CD14-positive monocyte (primary cell): ENCODE data around the gene DNMT3A. TPM values are rescaled to one million over a fixed set of nuclear protein-coding genes. Genes with fewer than 3 reads are reported as not detected.

Experiments used
- DNase-seq, 3 donors: peaks; one replicate each; pipeline ENCODE4 v3.0.0-alpha.2; 2011 to 2022
- H2AFZ ChIP-seq: 2 replicates; pipeline ENCODE4 v1.6.0; 2012; ENCODE audit warnings: mild to moderate bottlenecking, low read depth, low read length, inconsistent platforms; ENCODE audit not compliant: insufficient read depth, poor library complexity, severe bottlenecking
- H3K27ac ChIP-seq, 2 donors: 1 replicate in 1 of 2; 2 replicates in 1 of 2; pipeline ENCODE4 v1.5.1; 2012 to 2013; ENCODE audit warnings: low read length in 2 of 2, control low read depth in 1 of 2, inconsistent platforms in 1 of 2, low read depth in 1 of 2, mild to moderate bottlenecking in 1 of 2
- H3K27me3 ChIP-seq, 2 donors: one replicate each; pipeline versions ENCODE4 v1.6.0 to v1.6.1; 2011 to 2013; ENCODE audit warnings: low read length in 2 of 2; ENCODE audit not compliant: control insufficient read depth in 2 of 2, insufficient read depth in 2 of 2
- H3K36me3 ChIP-seq, 2 donors: replicated peaks in 1 of 2; 1 replicate in 1 of 2; 2 replicates in 1 of 2; pipeline versions ENCODE4 v1.5.1 to v1.6.1; 2012 to 2013; ENCODE audit warnings: low read length in 2 of 2, control low read depth in 1 of 2, inconsistent platforms in 1 of 2, mild to moderate bottlenecking in 1 of 2; ENCODE audit not compliant: insufficient read depth in 2 of 2, control insufficient read depth in 1 of 2
- H3K4me1 ChIP-seq, 2 donors: 1 replicate in 1 of 2; 2 replicates in 1 of 2; pipeline versions ENCODE4 v1.5.1 to v1.6.1; 2012 to 2013; ENCODE audit warnings: low read length in 2 of 2, control low read depth in 1 of 2, inconsistent platforms in 1 of 2, mild to moderate bottlenecking in 1 of 2, moderate library complexity in 1 of 2; ENCODE audit not compliant: insufficient read depth in 2 of 2, control insufficient read depth in 1 of 2
- H3K4me2 ChIP-seq: replicated peaks from 2 replicates; pipeline ENCODE3; 2012; ENCODE audit warnings: low read length, moderate library complexity, mild to moderate bottlenecking; ENCODE audit not compliant: poor library complexity, severe bottlenecking; ENCODE audit errors: extremely low read depth
- H3K4me3 ChIP-seq, 3 experiments: fragments of 200-600 bp in 1 of 3; sonication (generic) in 1 of 3; replicated peaks in 1 of 3; 1 replicate in 2 of 3; 2 replicates in 1 of 3; pipeline ENCODE4 v1.5.1; 2011 to 2013; ENCODE audit warnings: low read length in 3 of 3, mild to moderate bottlenecking in 3 of 3, control low read depth in 2 of 3, low read depth in 2 of 3, inconsistent platforms in 1 of 3, moderate library complexity in 1 of 3
- H3K79me2 ChIP-seq: 2 replicates; pipeline ENCODE4 v1.6.0; 2012; ENCODE audit warnings: mild to moderate bottlenecking, control low read depth, inconsistent platforms, low read length, moderate library complexity; ENCODE audit not compliant: insufficient read depth
- H3K9ac ChIP-seq: 2 replicates; pipeline ENCODE4 v1.6.0; 2017; ENCODE audit warnings: low read length, mild to moderate bottlenecking; ENCODE audit not compliant: insufficient read depth, poor library complexity, severe bottlenecking
- H3K9me3 ChIP-seq, 2 donors: replicated peaks in 1 of 2; 1 replicate in 1 of 2; 2 replicates in 1 of 2; pipeline versions ENCODE4 v1.5.1 to v1.6.1; 2012 to 2013; ENCODE audit warnings: low read length in 2 of 2, control low read depth in 1 of 2; ENCODE audit not compliant: control insufficient read depth in 1 of 2, insufficient read depth in 1 of 2
- H4K20me1 ChIP-seq: 2 replicates; pipeline ENCODE4 v1.6.0; 2012; ENCODE audit warnings: mild to moderate bottlenecking, low read length, control low read depth, moderate library complexity; ENCODE audit not compliant: insufficient read depth
- H3K27ac Mint-ChIP-seq, 7 donors: one replicate each; pipeline ENCODE4 v1.8.0; 2020; ENCODE audit warnings: mild to moderate bottlenecking in 7 of 7, mixed read lengths in 7 of 7, moderate library complexity in 6 of 7, inconsistent platforms in 2 of 7
- H3K27me3 Mint-ChIP-seq, 3 donors: one replicate each; pipeline ENCODE4 v1.8.0; 2021 to 2022; ENCODE audit warnings: low read depth in 3 of 3, mild to moderate bottlenecking in 3 of 3, mixed read lengths in 3 of 3, moderate library complexity in 3 of 3, inconsistent platforms in 1 of 3
- H3K36me3 Mint-ChIP-seq, 2 donors: one replicate each; pipeline ENCODE4 v1.8.0; 2020; ENCODE audit warnings: mixed read lengths in 2 of 2, inconsistent platforms in 1 of 2, mild to moderate bottlenecking in 1 of 2
- H3K4me1 Mint-ChIP-seq: one replicate; pipeline ENCODE4 v1.8.0; 2020; ENCODE audit warnings: mild to moderate bottlenecking, mixed read lengths
- H3K4me3 Mint-ChIP-seq, 2 donors: one replicate each; pipeline ENCODE4 v1.8.0; 2020; ENCODE audit warnings: mild to moderate bottlenecking in 2 of 2, mixed read lengths in 2 of 2, moderate library complexity in 1 of 2
- H3K9me3 Mint-ChIP-seq, 7 donors: one replicate each; pipeline ENCODE4 v1.8.0; 2020 to 2022; ENCODE audit warnings: mixed read lengths in 7 of 7, mild to moderate bottlenecking in 6 of 7, moderate library complexity in 6 of 7, inconsistent platforms in 2 of 7
- CTCF ChIP-seq: fragments of 200-600 bp; IDR thresholded peaks from one replicate; pipeline ENCODE4 v1.8.0; 2022; ENCODE audit warnings: antibody characterized with exemption, mild to moderate bottlenecking
- WGBS: methylation state at CpG from one replicate; pipeline ENCODE4 v1.1.5; 2013; ENCODE audit warnings: missing lambda C conversion rate; ENCODE audit not compliant: insufficient coverage; 5-methylcytosine and 5-hydroxymethylcytosine counted together
- intact Hi-C, 2 donors: fragments of 100-400 bp; cut with micrococcal nuclease; formaldehyde crosslinking; loops; one replicate each; pipeline versions ENCODE4 v1.15.0 to v1.15.1; 2023
- polyA plus RNA-seq, 3 donors: library from polyadenylated mRNA; depleted of rRNA in 1 of 3; unstranded in 2 of 3; stranded (reverse) in 1 of 3; fragments of 300-500 nt in 2 of 3; fragments of >200 nt in 1 of 3; fragmentation: Illumina TruSeq in 2 of 3; gene quantifications; 1 replicate in 2 of 3; 2 replicates in 1 of 3; pipeline ENCODE4 v1.2.3, GENCODE V29; 2012 to 2021

The DNMT3A gene
- polyA plus RNA-seq, 3 donors: 1.7 to 7.9 (median 2.7) TPM

GRCh38 chr2:25232248-25232825 lies 109.4 kb downstream of the DNMT3A start:
- no peak for DNase-seq
- H3K9me3 Mint-ChIP-seq: no peaks in the 10 kb centered on the region
- H3K27ac ChIP-seq: no peak overlapping the region
- H3K4me3 ChIP-seq: no peak overlapping the region
- H3K4me3 Mint-ChIP-seq: no peak overlapping the region
- no peaks in the 10 kb centered on the region for H3K79me2 ChIP-seq
- peak overlapping the region in 2 of 7 donors; percentile 17 to 18 for H3K27ac Mint-ChIP-seq
- no peak for TF ChIP-seq CTCF
- H3K36me3 ChIP-seq: peaks cover 40 to 62% of the 10 kb centered on the region in 2 donors
- no peaks in the 10 kb centered on the region for H3K9me3 ChIP-seq
- no peak overlapping the region for H2AFZ ChIP-seq
- peaks cover 6% of the 10 kb centered on the region for H3K4me1 Mint-ChIP-seq
- intact Hi-C loops: no loop called here
- H3K9ac ChIP-seq: no peak overlapping the region
- H4K20me1 ChIP-seq: no peaks in the 10 kb centered on the region
- peaks cover 44 to 50% of the 10 kb centered on the region in 2 donors for H3K36me3 Mint-ChIP-seq
- WGBS: 100% methylated on average over 1 of the region's 12 CpGs
- no peak overlapping the region for H3K4me2 ChIP-seq
- H3K27me3 ChIP-seq: no peaks in the 10 kb centered on the region
- peaks cover 0 to 3% (median 0%) of the 10 kb centered on the region in 3 donors for H3K27me3 Mint-ChIP-seq
- H3K4me1 ChIP-seq: no peaks in the 10 kb centered on the region

GRCh38 chr2:25230948-25231311 lies 110.8 kb downstream of the DNMT3A start:
- Histone ChIP-seq H4K20me1 (no peaks in the 10 kb centered on the region), H3K27ac (no peak overlapping the region), H3K9me3 (no peaks in the 10 kb centered on the region), H3K4me1 (no peaks in the 10 kb centered on the region), H3K79me2 (no peaks in the 10 kb centered on the region), H3K4me2 (no peak overlapping the region), H3K9ac (no peak overlapping the region), H3K36me3 (peaks cover 32 to 48% of the 10 kb centered on the region in 2 donors), H2AFZ (no peak overlapping the region), H3K27me3 (no peaks in the 10 kb centered on the region), H3K4me3 (no peak overlapping the region)
- TF ChIP-seq CTCF: no peak
- H3K4me3 Mint-ChIP-seq: no peak overlapping the region
- intact Hi-C loops: no loop called here
- whole genome bisulfite sequencing: 97% methylated on average over 6 of the region's 8 CpGs
- H3K27me3 Mint-ChIP-seq: peaks cover 0 to 4% (median 0%) of the 10 kb centered on the region in 3 donors
- no peak for DNase-seq
- H3K9me3 Mint-ChIP-seq: no peaks in the 10 kb centered on the region
- peaks cover 15% of the 10 kb centered on the region for H3K4me1 Mint-ChIP-seq
- no peak overlapping the region for H3K27ac Mint-ChIP-seq
- peaks cover 36 to 39% of the 10 kb centered on the region in 2 donors for H3K36me3 Mint-ChIP-seq
